SK-N-SH (cell line): ENCODE data around the gene JADE2.

Source experiments
- CTCF ChIP-seq: fragments of 200-600 bp; sonication (generic); IDR thresholded peaks from 2 replicates; pipeline ENCODE4 v1.6.1; 2017; ENCODE audit warnings: antibody characterized with exemption, mild to moderate bottlenecking, moderate library complexity
- EZH2phosphoT487 ChIP-seq: fragments of 200-600 bp; sonication (generic); IDR thresholded peaks from 2 replicates; pipeline ENCODE4 v1.6.1; 2017; ENCODE audit warnings: low read depth, mixed run types, mild to moderate bottlenecking, antibody characterized with exemption, moderate library complexity, borderline replicate concordance
- MAX ChIP-seq: IDR thresholded peaks from 2 replicates; pipeline ENCODE4 v1.4.0; 2012; ENCODE audit warnings: low read depth
- POLR2AphosphoS5 ChIP-seq: IDR thresholded peaks from 2 replicates; pipeline ENCODE4 v1.6.1; 2012; ENCODE audit warnings: low read depth, low read length
- RAD21 ChIP-seq: IDR thresholded peaks from 2 replicates; pipeline ENCODE4 v1.6.1; 2012; ENCODE audit warnings: mild to moderate bottlenecking, low read length
- SMC3 ChIP-seq: IDR thresholded peaks from 2 replicates; pipeline ENCODE4 v1.6.1; 2012; ENCODE audit warnings: low read depth, low read length, improper control_type of control experiment
- TAF1 ChIP-seq: IDR thresholded peaks from 2 replicates; pipeline ENCODE4 v1.6.1; 2012; ENCODE audit warnings: low read depth, mild to moderate bottlenecking, low read length, moderate library complexity, borderline replicate concordance
- YY1 ChIP-seq: IDR thresholded peaks from 2 replicates; pipeline ENCODE4 v1.4.0; 2012; ENCODE audit warnings: low read depth, mild to moderate bottlenecking

GRCh38 chr5:134626369-134627014 is 101.0 kb downstream of the JADE2 start:
- TF ChIP-seq POLR2AphosphoS5 (no peak), CTCF (no peak), EZH2phosphoT487 (no peak), RAD21 (no peak), YY1 (no peak), TAF1 (no peak), MAX (no peak), SMC3 (no peak)
